Spleen (tissue), 7 donors: ENCODE measurements around the gene PLA2G12A.

Experiments
- CTCF ChIP-seq, 11 experiments: fragments of 200-600 bp in 7 of 11; fragments of 450-650 bp in 4 of 11; sonication (generic) in 4 of 11; IDR thresholded peaks in 8 of 11; conservative IDR thresholded peaks in 3 of 11; 1 replicate in 7 of 11; 2 replicates in 4 of 11; pipeline versions ENCODE4 v1.4.0 to v1.8.0; 2016 to 2021; ENCODE audit warnings: antibody characterized with exemption in 11 of 11, inconsistent platforms in 4 of 11, mild to moderate bottlenecking in 1 of 11
- POLR2A ChIP-seq, 3 donors: fragments of 450-650 bp; IDR thresholded peaks; one replicate each; pipeline ENCODE4 v1.5.1; 2017; ENCODE audit warnings: antibody characterized with exemption in 3 of 3, mild to moderate bottlenecking in 1 of 3
- POLR2AphosphoS5 ChIP-seq, 3 donors: sonication (generic); formaldehyde crosslinking; IDR thresholded peaks; one replicate each; pipeline ENCODE4 v1.5.1; 2017; ENCODE audit warnings: antibody characterized with exemption in 3 of 3
- donor health status: DM: no; HTN: no; CAD: no; lungs with moderate emphysema.
- donor health status: DM: no; HTN: no; CAD: no.
- donor health status: DM: no; HTN: no; CAD: no.

GRCh38 chr4:109729718-109730618 lies at the start of gene PLA2G12A:
- no peak for TF ChIP-seq CTCF (IDR thresholded peaks at IDR 0.05 in 8 of 11, conservative IDR thresholded peaks at IDR 0.05 in 3 of 11)
- TF ChIP-seq POLR2A (IDR thresholded peaks at IDR 0.05), result peak in 2 of 3 donors; percentile 31 to 39
- peak; percentile 88 to 91 (median 88) for TF ChIP-seq POLR2AphosphoS5 (IDR thresholded peaks at IDR 0.05)
